DND-41 (cell line): ENCODE data around the gene NUDT2.

ENCODE experiments used
- EZH2 ChIP-seq: IDR thresholded peaks from 3 replicates; pipeline ENCODE4 v1.6.1; 2012; ENCODE audit warnings: borderline replicate concordance, low read depth, mild to moderate bottlenecking, moderate library complexity, low read length, inconsistent platforms; ENCODE audit not compliant: severe bottlenecking
- TF ChIP-seq, protein P1 (sequence below): IDR thresholded peaks from 2 replicates; pipeline ENCODE4 v1.5.1; 2012; ENCODE audit warnings: borderline replicate concordance, low read length, moderate library complexity, mild to moderate bottlenecking; ENCODE audit not compliant: poor library complexity, severe bottlenecking; ENCODE audit errors: extremely low read depth

DNA sequence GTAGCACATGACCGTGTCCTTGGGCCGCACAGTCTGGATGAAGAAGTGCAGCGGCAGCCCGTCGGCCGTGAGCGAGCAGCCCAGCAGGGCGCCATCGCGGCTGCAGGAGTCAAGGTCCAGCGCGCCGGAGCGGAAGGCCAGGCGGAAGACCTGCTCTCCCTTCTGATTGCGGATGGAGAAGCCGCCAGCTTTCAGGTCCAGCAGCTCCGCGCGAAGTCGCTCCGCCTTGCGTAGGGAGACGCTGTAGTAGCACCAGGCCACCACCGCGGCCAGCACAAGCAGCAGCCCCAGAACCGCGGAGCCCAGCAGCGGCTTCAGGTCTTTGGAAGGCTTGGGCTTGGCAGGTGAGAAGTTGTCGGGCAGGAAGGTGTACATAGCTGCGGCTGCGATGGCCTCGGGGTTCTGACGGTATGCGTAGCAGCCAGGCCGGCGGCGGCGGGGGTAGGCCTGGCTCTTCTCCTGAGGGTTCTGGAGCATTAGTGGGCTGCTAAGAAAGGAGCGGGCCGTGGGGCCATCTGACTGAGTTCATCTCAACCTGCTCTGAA is 43.2 kb downstream of the NUDT2 start:
- TF ChIP-seq EZH2, result no peak
- TF ChIP-seq, protein P1, sequence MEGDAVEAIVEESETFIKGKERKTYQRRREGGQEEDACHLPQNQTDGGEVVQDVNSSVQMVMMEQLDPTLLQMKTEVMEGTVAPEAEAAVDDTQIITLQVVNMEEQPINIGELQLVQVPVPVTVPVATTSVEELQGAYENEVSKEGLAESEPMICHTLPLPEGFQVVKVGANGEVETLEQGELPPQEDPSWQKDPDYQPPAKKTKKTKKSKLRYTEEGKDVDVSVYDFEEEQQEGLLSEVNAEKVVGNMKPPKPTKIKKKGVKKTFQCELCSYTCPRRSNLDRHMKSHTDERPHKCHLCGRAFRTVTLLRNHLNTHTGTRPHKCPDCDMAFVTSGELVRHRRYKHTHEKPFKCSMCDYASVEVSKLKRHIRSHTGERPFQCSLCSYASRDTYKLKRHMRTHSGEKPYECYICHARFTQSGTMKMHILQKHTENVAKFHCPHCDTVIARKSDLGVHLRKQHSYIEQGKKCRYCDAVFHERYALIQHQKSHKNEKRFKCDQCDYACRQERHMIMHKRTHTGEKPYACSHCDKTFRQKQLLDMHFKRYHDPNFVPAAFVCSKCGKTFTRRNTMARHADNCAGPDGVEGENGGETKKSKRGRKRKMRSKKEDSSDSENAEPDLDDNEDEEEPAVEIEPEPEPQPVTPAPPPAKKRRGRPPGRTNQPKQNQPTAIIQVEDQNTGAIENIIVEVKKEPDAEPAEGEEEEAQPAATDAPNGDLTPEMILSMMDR, result no peak
